ENCODE results near the gene KCNG4.

KCNG4 gene, protein sequence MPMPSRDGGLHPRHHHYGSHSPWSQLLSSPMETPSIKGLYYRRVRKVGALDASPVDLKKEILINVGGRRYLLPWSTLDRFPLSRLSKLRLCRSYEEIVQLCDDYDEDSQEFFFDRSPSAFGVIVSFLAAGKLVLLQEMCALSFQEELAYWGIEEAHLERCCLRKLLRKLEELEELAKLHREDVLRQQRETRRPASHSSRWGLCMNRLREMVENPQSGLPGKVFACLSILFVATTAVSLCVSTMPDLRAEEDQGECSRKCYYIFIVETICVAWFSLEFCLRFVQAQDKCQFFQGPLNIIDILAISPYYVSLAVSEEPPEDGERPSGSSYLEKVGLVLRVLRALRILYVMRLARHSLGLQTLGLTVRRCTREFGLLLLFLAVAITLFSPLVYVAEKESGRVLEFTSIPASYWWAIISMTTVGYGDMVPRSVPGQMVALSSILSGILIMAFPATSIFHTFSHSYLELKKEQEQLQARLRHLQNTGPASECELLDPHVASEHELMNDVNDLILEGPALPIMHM

GRCh38 chr16:84239909-84240308 lies at the start of gene KCNG4:
KCNG4 (minus strand) TSS chr16:84240012; CDS start chr16:84237485, 2,527 bp downstream.
- DNase-seq = no peak

DNA sequence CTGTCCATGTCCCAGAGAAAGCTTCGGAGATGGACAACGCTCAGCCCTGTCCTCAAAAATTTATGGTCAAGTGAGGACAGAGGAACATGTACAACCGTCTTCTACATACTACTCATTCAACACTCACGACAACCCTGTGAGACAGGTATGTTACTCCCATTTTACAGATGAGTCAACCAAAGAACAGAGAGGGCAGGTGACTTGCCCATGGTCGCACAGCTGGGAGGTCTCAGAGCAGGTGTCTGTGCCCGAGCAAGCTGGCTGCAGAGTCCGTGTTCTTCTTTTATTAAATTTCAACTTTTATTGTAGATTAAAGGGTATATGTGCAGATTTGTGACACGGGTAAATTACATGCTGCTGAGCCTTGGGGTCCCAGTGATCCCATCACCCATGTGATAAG lies 49.1 kb upstream of the KCNG4 start:
- no peak for DNase-seq

GRCh38 chr16:84286578-84287240 lies 46.9 kb upstream of the KCNG4 start:
- DNase-seq = no peak

GRCh38 chr16:84284154-84284722 lies 44.4 kb upstream of the KCNG4 start:
- no peak for DNase-seq

- no peak for DNase-seq
Observed at GRCh38 chr16:84283314-84284153, 43.7 kb upstream of the KCNG4 start.

GRCh38 chr16:84282533-84282932 lies 42.7 kb upstream of the KCNG4 start:
- no peak for DNase-seq

- DNase-seq = peak in 1 of 2 experiments; percentile 2
Observed at GRCh38 chr16:84281074-84281473, 41.3 kb upstream of the KCNG4 start.

- no peak for DNase-seq
Observed at GRCh38 chr16:84279881-84280280, 40.1 kb upstream of the KCNG4 start.

- no peak for DNase-seq
Observed at GRCh38 chr16:84278968-84279367, 39.2 kb upstream of the KCNG4 start.

DNA sequence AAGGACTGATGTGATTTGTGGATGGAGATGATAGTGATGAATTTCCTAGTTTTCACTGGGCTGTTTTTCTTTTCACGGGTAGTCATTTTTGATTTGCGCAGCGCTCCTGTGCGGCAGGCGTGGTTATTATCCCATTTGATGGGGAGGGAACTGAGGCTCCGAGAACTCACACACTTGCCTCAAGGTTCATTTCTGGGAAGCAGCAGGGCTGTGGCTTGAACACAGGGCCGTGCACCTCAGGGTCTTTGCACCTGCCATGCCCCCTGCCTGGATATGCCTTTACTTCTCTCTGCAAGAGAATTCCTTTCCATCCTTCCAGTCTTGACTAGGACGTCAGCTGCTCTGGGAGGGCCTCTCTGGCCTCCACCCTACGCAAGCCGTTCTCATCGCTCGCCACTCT lies 38.5 kb upstream of the KCNG4 start:
- DNase-seq = no peak

- peak; percentile 26 to 39 for DNase-seq
Observed at GRCh38 chr16:84277244-84277823, 37.5 kb upstream of the KCNG4 start.

DNA sequence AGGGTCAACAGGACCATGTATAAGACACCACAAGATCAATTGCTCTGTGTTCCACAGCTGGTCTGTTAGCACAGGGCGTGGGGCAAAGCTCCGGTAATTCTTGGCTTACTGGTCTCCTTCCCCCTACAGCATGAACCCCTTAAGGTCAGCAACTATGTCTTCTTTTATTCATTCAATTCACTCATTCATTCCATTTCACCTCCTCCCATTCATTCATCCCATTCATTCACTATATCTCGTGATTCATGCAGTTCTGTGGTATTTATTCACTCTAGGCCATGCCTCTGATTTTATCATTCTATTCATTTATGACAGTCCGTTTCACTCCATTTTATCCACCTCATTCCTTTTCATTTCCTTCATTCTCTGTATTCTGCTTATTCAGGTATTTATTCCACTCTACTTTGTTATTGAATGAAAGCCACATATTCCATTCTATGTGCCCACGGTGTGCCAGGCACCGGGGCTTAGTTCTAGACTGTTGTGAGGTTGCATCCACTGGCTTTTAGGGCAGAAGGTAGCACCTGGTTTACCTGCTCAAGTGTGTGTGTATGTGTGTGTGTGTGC lies 35.9 kb upstream of the KCNG4 start:
- no peak for DNase-seq

DNA sequence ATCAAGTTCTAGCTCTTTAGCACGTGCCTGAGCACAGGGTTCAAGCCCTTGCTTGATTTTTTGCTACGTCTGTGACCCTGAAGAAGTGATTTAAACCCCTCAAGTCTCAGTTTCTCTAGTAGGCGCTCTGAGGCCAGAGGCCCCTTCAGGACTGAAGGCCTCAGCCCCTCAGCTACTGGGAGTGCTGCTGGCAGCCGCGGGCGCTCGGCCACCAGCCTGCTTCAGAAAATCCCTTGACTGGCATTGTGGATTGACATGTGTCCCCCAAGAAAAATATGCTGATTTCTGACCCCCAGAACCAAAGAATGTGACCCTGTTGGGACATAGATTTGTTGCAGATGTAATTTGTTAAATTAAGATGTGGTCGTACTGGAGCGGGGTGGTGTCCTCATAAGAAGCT lies 34.7 kb upstream of the KCNG4 start:
- DNase-seq = no peak

- no peak for DNase-seq
Observed at GRCh38 chr16:84272740-84273320, 33.0 kb upstream of the KCNG4 start.

DNA sequence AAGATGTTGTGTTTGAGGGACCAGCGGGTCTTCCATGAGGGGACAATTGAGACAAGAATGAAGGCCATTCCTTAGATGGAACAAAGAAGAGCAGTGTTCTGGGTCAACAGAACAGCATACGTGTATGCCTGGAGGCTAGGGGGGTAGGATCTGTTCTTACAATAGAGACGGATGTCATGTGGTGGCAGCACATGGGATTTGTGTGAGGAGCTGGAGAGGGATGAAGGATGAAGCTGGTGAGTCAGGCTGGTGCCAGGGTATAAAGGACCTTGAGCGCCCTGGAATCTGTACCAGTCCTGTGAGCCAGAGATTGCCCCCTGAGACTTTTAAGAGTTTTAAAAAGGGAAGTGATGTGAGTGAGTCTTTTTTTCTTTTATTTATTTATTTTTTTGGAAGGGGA lies 32.1 kb upstream of the KCNG4 start:
- DNase-seq = no peak

GRCh38 chr16:84271037-84271436 lies 31.2 kb upstream of the KCNG4 start:
- no peak for DNase-seq

DNA sequence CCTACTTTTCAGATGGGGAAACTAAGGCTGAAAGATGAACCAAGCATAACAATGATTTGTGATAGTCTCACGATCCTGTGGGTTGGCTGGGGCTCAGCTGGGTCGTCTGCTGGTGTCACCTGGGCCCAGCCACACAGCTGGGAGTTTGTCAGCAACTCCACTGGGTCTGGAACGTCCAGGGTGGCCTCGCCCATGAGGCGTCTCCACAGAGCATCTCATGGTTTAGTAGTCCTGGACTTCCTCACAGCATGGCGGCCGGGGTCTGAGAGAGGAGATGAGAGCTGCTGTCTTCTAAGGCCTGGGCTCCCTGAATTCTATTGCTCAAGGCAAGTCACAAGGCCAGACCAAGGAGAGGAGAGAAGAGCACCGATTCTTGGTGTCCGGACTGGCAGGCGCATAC lies 30.7 kb upstream of the KCNG4 start:
- DNase-seq = no peak

- no peak for DNase-seq
Observed at GRCh38 chr16:84270071-84270470, 30.3 kb upstream of the KCNG4 start.

GRCh38 chr16:84268291-84269040 lies 28.7 kb upstream of the KCNG4 start:
- no peak for DNase-seq

GRCh38 chr16:84267380-84267779 lies 27.6 kb upstream of the KCNG4 start:
- DNase-seq = no peak

- peak in 1 of 2 experiments; percentile 28 for DNase-seq
Observed at GRCh38 chr16:84266451-84266850, 26.6 kb upstream of the KCNG4 start.

Measured in NCI-H2081 (cell line).